ENCODE results near the gene RPL32.
A peak's percentile ranks its signal among the peaks of the same experiment; 100 is the strongest.

GRCh38 chr3:12810013-12810780, 31.2 kb downstream of the RPL32 start:
- TF ChIP-seq POLR2AphosphoS5 (IDR thresholded peaks at IDR 0.05; ENCODE audit: borderline replicate concordance, low read depth, low read length) (peak; percentile 62), EZH2 (IDR thresholded peaks at IDR 0.05) (no peak)

Data from SK-N-MC (cell line).